KMS-11 (cell line): Measurements from ENCODE around the gene CAV1.

Experiments used
- H2AFZ ChIP-seq: fragments of 200-600 bp; sonication (generic); 2 replicates; pipeline ENCODE4 v1.6.1; 2016; ENCODE audit warnings: antibody characterized with exemption, mixed run types, low read depth
- H3K27ac ChIP-seq: fragments of 200-600 bp; sonication (generic); 2 replicates; pipeline ENCODE4 v1.6.1; 2016; ENCODE audit warnings: mild to moderate bottlenecking, mixed run types
- H3K27me3 ChIP-seq: fragments of 200-600 bp; sonication (generic); 2 replicates; pipeline ENCODE4 v1.6.1; 2017; ENCODE audit warnings: mild to moderate bottlenecking, low read depth, mixed run types, moderate library complexity; ENCODE audit not compliant: insufficient read depth
- H3K36me3 ChIP-seq: fragments of 200-600 bp; sonication (generic); 2 replicates; pipeline ENCODE4 v1.6.1; 2017; ENCODE audit warnings: mild to moderate bottlenecking, mixed run types; ENCODE audit not compliant: insufficient read depth
- H3K4me1 ChIP-seq: fragments of 200-600 bp; sonication (generic); 2 replicates; pipeline ENCODE4 v1.6.1; 2016; ENCODE audit warnings: mild to moderate bottlenecking, low read depth, mixed run types; ENCODE audit not compliant: poor library complexity, severe bottlenecking
- H3K4me2 ChIP-seq: fragments of 200-600 bp; sonication (generic); 2 replicates; pipeline ENCODE4 v1.7.0; 2016; ENCODE audit warnings: mild to moderate bottlenecking, mixed run types
- H3K4me3 ChIP-seq: fragments of 200-600 bp; sonication (generic); IDR thresholded peaks from 2 replicates; pipeline ENCODE4 v1.6.1; 2017; ENCODE audit warnings: low read depth, low read length, mixed read lengths; ENCODE audit not compliant: insufficient read depth
- H3K79me2 ChIP-seq: fragments of 200-600 bp; sonication (generic); 2 replicates; pipeline ENCODE4 v1.6.1; 2016; ENCODE audit warnings: low read depth, mixed run types; ENCODE audit not compliant: insufficient read depth
- H3K9ac ChIP-seq: fragments of 200-600 bp; sonication (generic); 2 replicates; pipeline ENCODE4 v1.6.1; 2016; ENCODE audit warnings: mild to moderate bottlenecking, mixed run types
- H4K20me1 ChIP-seq: fragments of 200-600 bp; sonication (generic); 2 replicates; pipeline ENCODE4 v1.6.1; 2016; ENCODE audit warnings: mild to moderate bottlenecking, mixed run types; ENCODE audit not compliant: insufficient read depth
- CTCF ChIP-seq: fragments of 200-600 bp; sonication (generic); conservative IDR thresholded peaks from 2 replicates; pipeline ENCODE4 v1.6.1; 2017; ENCODE audit warnings: low read depth, mild to moderate bottlenecking, antibody characterized with exemption, low read length, moderate library complexity, mixed read lengths

Gene CAV1

GRCh38 chr7:116521046-116521664 is 3.7 kb upstream of the CAV1 start:
- no peak overlapping the region for H3K27ac ChIP-seq

GRCh38 chr7:116522247-116522646 is 2.6 kb upstream of the CAV1 start:
- H3K79me2 ChIP-seq, result no peaks in the 10 kb centered on the region
- H3K9ac ChIP-seq, result no peak overlapping the region
- no peaks in the 10 kb centered on the region; the same call in 1 of the 2 replicates for H3K27me3 ChIP-seq
- no peak overlapping the region for H2AFZ ChIP-seq
- H3K4me2 ChIP-seq, result no peak overlapping the region
- TF ChIP-seq CTCF, result no peak
- no peak overlapping the region for H3K27ac ChIP-seq
- peaks cover 26% of the 10 kb centered on the region for H3K4me1 ChIP-seq
- no peaks in the 10 kb centered on the region for H3K36me3 ChIP-seq
- no peaks in the 10 kb centered on the region for H4K20me1 ChIP-seq
- H3K4me3 ChIP-seq, result no peak overlapping the region

More at GRCh38 chr7:116521046-116521664, 3.7 kb upstream of the CAV1 start:
- no peaks in the 10 kb centered on the region; the same call in 1 of the 2 replicates for H3K27me3 ChIP-seq
- H3K4me3 ChIP-seq, result no peak overlapping the region
- no peaks in the 10 kb centered on the region for H3K36me3 ChIP-seq
- no peak overlapping the region for H3K4me2 ChIP-seq
- no peaks in the 10 kb centered on the region for H4K20me1 ChIP-seq
- H3K9ac ChIP-seq, result no peak overlapping the region
- TF ChIP-seq CTCF, result no peak
- no peaks in the 10 kb centered on the region for H3K79me2 ChIP-seq
- no peak overlapping the region for H2AFZ ChIP-seq
- H3K4me1 ChIP-seq, result peaks cover 21% of the 10 kb centered on the region

GRCh38 chr7:116524221-116524608 is 621 bp upstream of the CAV1 start:
- Histone ChIP-seq H2AFZ (peak overlapping the region; percentile 98; the same call in 1 of the 2 replicates), H3K9ac (no peak overlapping the region)
- no peak for TF ChIP-seq CTCF

GRCh38 chr7:116525298-116525912 is 569 bp downstream of the CAV1 start:
- H3K4me1 ChIP-seq, result peaks cover 47% of the 10 kb centered on the region
- peak overlapping the region; percentile 76 for H3K4me3 ChIP-seq
- H3K79me2 ChIP-seq, result 0 out of 2 replicates have a peak, but pooled peaks cover 12% of the 10 kb centered on the region

More at GRCh38 chr7:116524221-116524608, 621 bp upstream of the CAV1 start:
- Histone ChIP-seq H4K20me1 (no peaks in the 10 kb centered on the region), H3K36me3 (no peaks in the 10 kb centered on the region), H3K4me1 (peaks cover 36% of the 10 kb centered on the region), H3K27ac (no peak overlapping the region), H3K79me2 (0 out of 2 replicates have a peak, but pooled peaks cover 6% of the 10 kb centered on the region), H3K27me3 (no peaks in the 10 kb centered on the region; the same call in 1 of the 2 replicates), H3K4me2 (peak overlapping the region; percentile 72), H3K4me3 (no peak overlapping the region)

More at GRCh38 chr7:116525298-116525912, 569 bp downstream of the CAV1 start:
- Histone ChIP-seq H3K9ac (peak overlapping the region; percentile 69), H4K20me1 (no peaks in the 10 kb centered on the region), H3K27me3 (no peaks in the 10 kb centered on the region; the same call in 1 of the 2 replicates), H3K27ac (peak overlapping the region; percentile 47), H2AFZ (peak overlapping the region; percentile 98), H3K36me3 (no peaks in the 10 kb centered on the region), H3K4me2 (peak overlapping the region; percentile 94)
- no peak for TF ChIP-seq CTCF
